Mesothelial cell of epicardium (in vitro differentiated cells): ENCODE data around the gene ACE2. TPM values are rescaled to one million over a fixed set of nuclear protein-coding genes. Genes with fewer than 3 reads are reported as not detected.
"Not testable (repeated sequence)": the region's sequence is repeated elsewhere in the genome, so short reads cannot be mapped to it uniquely, and the experiment has no call there.

Source experiments
- DNase-seq, 2 experiments: peaks; one replicate each; pipeline ENCODE4 v3.0.0; 2021; ENCODE audit warnings: low spot score in 2 of 2; ENCODE audit not compliant: unreplicated experiment in 2 of 2
- H3K27ac Mint-ChIP-seq: 2 replicates; pipeline ENCODE4 v1.8.0; 2021; ENCODE audit warnings: mixed read lengths
- H3K27me3 Mint-ChIP-seq: 2 replicates; pipeline ENCODE4 v1.8.0; 2021; ENCODE audit warnings: low read depth, mixed read lengths
- H3K36me3 Mint-ChIP-seq: 2 replicates; pipeline ENCODE4 v1.8.0; 2021; ENCODE audit warnings: mixed read lengths
- H3K4me1 Mint-ChIP-seq: 2 replicates; pipeline ENCODE4 v1.8.0; 2021; ENCODE audit warnings: mixed read lengths
- H3K4me3 Mint-ChIP-seq: 2 replicates; pipeline ENCODE4 v1.8.0; 2021; ENCODE audit warnings: mild to moderate bottlenecking, moderate library complexity, mixed read lengths
- H3K9me3 Mint-ChIP-seq: 2 replicates; pipeline ENCODE4 v1.8.0; 2021; ENCODE audit warnings: mixed read lengths
- total RNA-seq: library from RNA; stranded (reverse); gene quantifications from 3 replicates; pipeline ENCODE4 v1.2.1, GENCODE V29; 2021
- TF ChIP-seq, protein P1 (sequence below): fragments of 200-600 bp; sonication (generic); IDR thresholded peaks from one replicate; pipeline ENCODE4 v1.5.0; 2021; ENCODE audit warnings: antibody characterized with exemption; ENCODE audit not compliant: unreplicated experiment

ACE2 gene
- total RNA-seq = 0.25 to 0.59 TPM (median 0.35 TPM) in 3 replicates

DNA sequence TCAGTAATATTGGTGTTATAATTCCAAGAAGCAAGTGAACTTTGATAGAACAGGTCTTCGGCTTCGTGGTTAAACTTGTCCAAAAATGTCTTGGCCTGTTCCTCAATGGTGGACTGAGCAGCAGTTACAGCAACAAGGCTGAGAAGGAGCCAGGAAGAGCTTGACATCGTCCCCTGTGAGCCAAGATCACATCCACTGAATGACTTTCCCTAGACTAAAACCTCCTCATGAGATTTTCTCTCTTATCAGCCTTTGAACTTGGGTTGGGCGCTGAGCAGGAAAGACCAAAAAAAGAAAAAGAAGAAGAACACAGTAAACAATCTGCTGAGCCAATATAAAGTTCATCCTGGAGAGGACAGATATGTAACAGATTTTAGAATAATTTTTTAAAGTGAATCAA, at the start of gene ACE2:
TSS of gene ACE2 (minus strand) at position 216 of the 400 bp plus-strand sequence. CDS start at position 167, 49 bp downstream.
- H3K9me3 Mint-ChIP-seq = peaks cover 7% of the 10 kb centered on the region
- H3K4me3 Mint-ChIP-seq = no peak within 1 kb of the TSS
- H3K36me3 Mint-ChIP-seq = no peaks in the 10 kb centered on the region
- peaks cover 32% of the 10 kb centered on the region for H3K4me1 Mint-ChIP-seq
- TF ChIP-seq, protein P1, sequence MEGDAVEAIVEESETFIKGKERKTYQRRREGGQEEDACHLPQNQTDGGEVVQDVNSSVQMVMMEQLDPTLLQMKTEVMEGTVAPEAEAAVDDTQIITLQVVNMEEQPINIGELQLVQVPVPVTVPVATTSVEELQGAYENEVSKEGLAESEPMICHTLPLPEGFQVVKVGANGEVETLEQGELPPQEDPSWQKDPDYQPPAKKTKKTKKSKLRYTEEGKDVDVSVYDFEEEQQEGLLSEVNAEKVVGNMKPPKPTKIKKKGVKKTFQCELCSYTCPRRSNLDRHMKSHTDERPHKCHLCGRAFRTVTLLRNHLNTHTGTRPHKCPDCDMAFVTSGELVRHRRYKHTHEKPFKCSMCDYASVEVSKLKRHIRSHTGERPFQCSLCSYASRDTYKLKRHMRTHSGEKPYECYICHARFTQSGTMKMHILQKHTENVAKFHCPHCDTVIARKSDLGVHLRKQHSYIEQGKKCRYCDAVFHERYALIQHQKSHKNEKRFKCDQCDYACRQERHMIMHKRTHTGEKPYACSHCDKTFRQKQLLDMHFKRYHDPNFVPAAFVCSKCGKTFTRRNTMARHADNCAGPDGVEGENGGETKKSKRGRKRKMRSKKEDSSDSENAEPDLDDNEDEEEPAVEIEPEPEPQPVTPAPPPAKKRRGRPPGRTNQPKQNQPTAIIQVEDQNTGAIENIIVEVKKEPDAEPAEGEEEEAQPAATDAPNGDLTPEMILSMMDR = no peak
- DNase-seq = no peak
- no peaks in the 10 kb centered on the region for H3K27me3 Mint-ChIP-seq
- H3K27ac Mint-ChIP-seq = no peak within 1 kb of the TSS

DNA sequence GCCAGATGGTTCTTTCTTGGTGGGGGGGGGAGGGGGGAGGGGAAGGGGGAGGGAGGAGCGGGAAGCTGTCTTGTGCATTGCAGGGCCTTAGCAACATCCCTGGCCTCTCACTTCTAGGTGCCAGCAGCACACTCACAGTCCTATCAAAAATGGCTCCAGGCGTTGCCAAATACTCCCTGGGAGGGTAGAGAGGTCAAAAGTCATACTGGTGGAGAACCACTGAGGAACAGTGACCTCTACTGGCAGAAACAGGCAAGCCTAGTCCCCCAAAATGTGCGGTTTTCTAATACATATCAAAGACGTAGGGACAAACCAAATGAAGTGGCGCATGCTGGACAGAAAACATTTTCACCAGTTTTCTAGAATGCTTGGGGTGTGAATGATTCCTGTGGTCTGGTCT, 46.8 kb upstream of the ACE2 start:
- not testable (repeated sequence) for H3K27me3 Mint-ChIP-seq, H3K4me1 Mint-ChIP-seq, H3K9me3 Mint-ChIP-seq, H3K4me3 Mint-ChIP-seq, H3K36me3 Mint-ChIP-seq, H3K27ac Mint-ChIP-seq, DNase-seq

DNA sequence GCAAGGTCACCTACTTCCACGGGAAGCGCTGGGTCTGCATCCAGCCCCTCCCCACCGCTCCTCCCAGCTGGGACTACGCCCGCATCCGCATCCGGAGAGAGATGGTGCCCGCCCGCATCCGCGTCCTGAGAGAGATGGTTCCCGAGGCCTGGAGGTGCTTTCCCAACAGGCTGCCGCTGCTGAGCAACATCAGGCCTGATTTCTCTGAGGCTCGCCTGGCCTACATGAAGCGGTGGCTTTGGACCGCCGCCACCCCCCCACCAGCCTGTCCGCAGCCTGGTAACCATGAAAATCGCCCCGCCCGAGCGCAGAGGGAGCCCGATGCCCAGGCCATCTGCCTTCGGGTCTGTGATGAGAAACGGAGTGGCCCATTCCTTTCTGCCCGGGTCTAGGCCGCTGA, 45.8 kb upstream of the ACE2 start:
- H3K27ac Mint-ChIP-seq = no peak overlapping the region
- TF ChIP-seq, protein P1 = no peak
- DNase-seq = no peak
- no peaks in the 10 kb centered on the region for H3K9me3 Mint-ChIP-seq
- no peak overlapping the region for H3K4me3 Mint-ChIP-seq
- no peaks in the 10 kb centered on the region for H3K27me3 Mint-ChIP-seq
- peaks cover 8% of the 10 kb centered on the region for H3K4me1 Mint-ChIP-seq
- H3K36me3 Mint-ChIP-seq = no peaks in the 10 kb centered on the region

DNA sequence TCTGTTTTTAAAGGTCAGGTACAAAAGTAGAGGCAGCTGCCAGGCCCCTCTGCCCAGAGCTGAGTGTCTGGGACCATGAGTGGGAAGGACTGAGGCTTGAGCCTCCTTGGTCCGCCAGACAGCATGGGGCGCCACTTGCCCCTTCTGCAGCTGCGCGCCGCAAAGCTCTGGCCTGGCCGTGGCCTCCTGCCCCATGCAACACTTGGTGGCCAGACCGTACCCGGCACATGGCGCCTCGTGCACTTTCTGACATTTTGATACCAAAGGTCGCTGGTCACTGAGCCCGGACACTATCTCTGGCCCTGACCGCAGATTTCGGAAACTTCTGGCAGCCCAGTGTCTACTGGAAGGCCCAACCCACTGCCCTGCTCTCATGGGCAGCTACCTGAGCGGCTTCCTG, 45.3 kb upstream of the ACE2 start:
- TF ChIP-seq, protein P1 = no peak
- Mint-ChIP-seq H3K9me3 (no peaks in the 10 kb centered on the region), H3K4me1 (peaks cover 8% of the 10 kb centered on the region), H3K27me3 (no peaks in the 10 kb centered on the region), H3K27ac (no peak overlapping the region), H3K36me3 (no peaks in the 10 kb centered on the region), H3K4me3 (no peak overlapping the region)
- DNase-seq = no peak

DNA sequence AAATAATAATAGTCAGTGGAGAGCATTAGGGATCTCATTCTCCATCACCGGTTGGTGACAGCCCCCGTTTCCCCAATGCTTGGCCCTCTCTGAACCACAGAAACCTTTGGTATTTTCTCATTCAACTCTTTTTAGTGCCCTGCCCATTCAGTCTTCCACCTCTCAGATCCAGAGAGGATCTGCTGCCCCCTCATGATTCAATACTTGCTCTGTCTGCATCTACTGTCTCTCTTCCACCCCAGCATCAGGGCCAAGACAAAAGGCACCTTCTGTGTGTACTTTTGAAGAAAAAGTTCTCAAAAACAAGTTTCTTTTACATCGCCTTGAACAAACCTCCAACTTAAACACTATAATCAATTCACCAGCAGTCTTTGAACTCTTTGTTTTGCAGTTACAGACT, 44.5 kb upstream of the ACE2 start:
- no peaks in the 10 kb centered on the region for H3K9me3 Mint-ChIP-seq
- H3K4me3 Mint-ChIP-seq = no peak overlapping the region
- H3K27ac Mint-ChIP-seq = no peak overlapping the region
- DNase-seq = no peak
- peaks cover 8% of the 10 kb centered on the region for H3K4me1 Mint-ChIP-seq
- TF ChIP-seq, protein P1 = no peak
- H3K36me3 Mint-ChIP-seq = no peaks in the 10 kb centered on the region
- H3K27me3 Mint-ChIP-seq = no peaks in the 10 kb centered on the region

DNA sequence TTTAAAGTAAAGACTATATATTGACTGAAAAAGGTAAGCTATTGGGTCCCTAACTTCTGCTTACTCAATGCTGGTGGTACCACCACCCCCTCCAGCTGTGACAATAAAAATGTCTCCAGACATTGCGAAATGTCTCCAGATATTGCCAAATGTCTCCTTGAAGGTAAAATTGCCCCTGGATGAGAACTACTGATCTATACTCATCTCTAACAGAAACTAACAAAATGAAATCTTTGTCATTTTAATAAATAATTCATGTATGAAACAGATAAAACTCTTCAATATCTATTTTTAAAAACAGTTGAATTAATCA, 43.8 kb upstream of the ACE2 start:
- H3K27ac Mint-ChIP-seq = no peak overlapping the region
- TF ChIP-seq, protein P1 = no peak
- H3K4me3 Mint-ChIP-seq = no peak overlapping the region
- no peaks in the 10 kb centered on the region for H3K27me3 Mint-ChIP-seq
- no peaks in the 10 kb centered on the region for H3K9me3 Mint-ChIP-seq
- H3K36me3 Mint-ChIP-seq = no peaks in the 10 kb centered on the region
- no peak for DNase-seq
- peaks cover 8% of the 10 kb centered on the region for H3K4me1 Mint-ChIP-seq
